ENCODE results near the gene SLC5A9.

DNA sequence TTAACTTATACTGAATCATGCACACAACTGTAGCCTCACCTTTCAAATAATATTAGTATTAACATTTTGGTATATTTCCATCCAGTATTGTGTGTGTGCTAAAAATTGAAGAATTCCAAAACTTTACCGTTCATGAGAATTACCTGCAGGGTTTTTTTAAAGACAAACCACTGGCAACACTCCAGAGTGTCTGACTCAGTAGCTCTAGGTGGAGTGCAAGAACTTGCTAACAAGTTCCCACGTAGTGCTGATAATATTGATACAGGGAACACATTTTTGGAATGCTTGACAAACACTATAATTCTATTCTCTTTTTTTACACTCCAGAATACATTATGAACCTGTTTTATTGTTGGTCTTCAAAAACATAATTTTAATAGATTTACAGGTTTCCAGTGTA, 27.7 kb upstream of the SLC5A9 start:
- TF ChIP-seq, protein P1, sequence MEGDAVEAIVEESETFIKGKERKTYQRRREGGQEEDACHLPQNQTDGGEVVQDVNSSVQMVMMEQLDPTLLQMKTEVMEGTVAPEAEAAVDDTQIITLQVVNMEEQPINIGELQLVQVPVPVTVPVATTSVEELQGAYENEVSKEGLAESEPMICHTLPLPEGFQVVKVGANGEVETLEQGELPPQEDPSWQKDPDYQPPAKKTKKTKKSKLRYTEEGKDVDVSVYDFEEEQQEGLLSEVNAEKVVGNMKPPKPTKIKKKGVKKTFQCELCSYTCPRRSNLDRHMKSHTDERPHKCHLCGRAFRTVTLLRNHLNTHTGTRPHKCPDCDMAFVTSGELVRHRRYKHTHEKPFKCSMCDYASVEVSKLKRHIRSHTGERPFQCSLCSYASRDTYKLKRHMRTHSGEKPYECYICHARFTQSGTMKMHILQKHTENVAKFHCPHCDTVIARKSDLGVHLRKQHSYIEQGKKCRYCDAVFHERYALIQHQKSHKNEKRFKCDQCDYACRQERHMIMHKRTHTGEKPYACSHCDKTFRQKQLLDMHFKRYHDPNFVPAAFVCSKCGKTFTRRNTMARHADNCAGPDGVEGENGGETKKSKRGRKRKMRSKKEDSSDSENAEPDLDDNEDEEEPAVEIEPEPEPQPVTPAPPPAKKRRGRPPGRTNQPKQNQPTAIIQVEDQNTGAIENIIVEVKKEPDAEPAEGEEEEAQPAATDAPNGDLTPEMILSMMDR (IDR thresholded peaks at IDR 0.05) = no peak
- TF ChIP-seq POLR2AphosphoS5 (IDR thresholded peaks at IDR 0.05) (no peak), POLR2A (IDR thresholded peaks at IDR 0.05) (no peak)
